ENCODE measurements around the gene PFDN5.

PFDN5 gene

GRCh38 chr12:53259891-53260290 lies 35.5 kb upstream of the PFDN5 start:
- FAIRE-seq (no peak), DNase-seq (ENCODE audit: insufficient read length, low spot score) (no peak)
- no peak for TF ChIP-seq POU2F2 (IDR thresholded peaks at IDR 0.05; ENCODE audit: low read depth, low read length)
- no peak for TF ChIP-seq TAF1 (IDR thresholded peaks at IDR 0.05; ENCODE audit: low read depth, low read length)
- no peak for TF ChIP-seq SPI1 (IDR thresholded peaks at IDR 0.05; ENCODE audit: low read depth, low read length)

GRCh38 chr12:53265783-53266182 lies 29.6 kb upstream of the PFDN5 start:
- DNase-seq (ENCODE audit: insufficient read length, low spot score) (no peak), FAIRE-seq (no peak)
- no peak for TF ChIP-seq TAF1 (IDR thresholded peaks at IDR 0.05; ENCODE audit: low read depth, low read length)
- no peak for TF ChIP-seq SPI1 (IDR thresholded peaks at IDR 0.05; ENCODE audit: low read depth, low read length)
- TF ChIP-seq POLR2A (IDR thresholded peaks at IDR 0.05; ENCODE audit: low read depth, low read length), result no peak
- no peak for TF ChIP-seq POU2F2 (IDR thresholded peaks at IDR 0.05; ENCODE audit: low read depth, low read length)
- TF ChIP-seq PAX5 (IDR thresholded peaks at IDR 0.05; ENCODE audit: insufficient read depth, low read length, severe bottlenecking), result no peak
- TF ChIP-seq POLR2AphosphoS5 (IDR thresholded peaks at IDR 0.05; ENCODE audit: low read depth, low read length), result no peak

- no peak for DNase-seq (ENCODE audit: insufficient read length, low spot score)
- TF ChIP-seq POLR2A (IDR thresholded peaks at IDR 0.05; ENCODE audit: low read depth, low read length) (no peak), SPI1 (IDR thresholded peaks at IDR 0.05; ENCODE audit: low read depth, low read length) (peak; percentile 33; the same call in 1 of the 2 replicates)
- no peak for FAIRE-seq
Measured at GRCh38 chr12:53267306-53267998, 27.9 kb upstream of the PFDN5 start.

GRCh38 chr12:53267999-53268629 lies 27.2 kb upstream of the PFDN5 start, which contains the start of gene ESPL1:
ESPL1 (plus strand) TSS chr12:53268299; CDS start chr12:53268767, 468 bp downstream.
- DNase-seq (ENCODE audit: insufficient read length, low spot score) (peak; percentile 91), FAIRE-seq (peak; percentile 94)
- TF ChIP-seq POU2F2 (IDR thresholded peaks at IDR 0.05; ENCODE audit: low read depth, low read length), result no peak
- no peak for TF ChIP-seq SPI1 (IDR thresholded peaks at IDR 0.05; ENCODE audit: low read depth, low read length)
- no peak for TF ChIP-seq PAX5 (IDR thresholded peaks at IDR 0.05; ENCODE audit: insufficient read depth, low read length, severe bottlenecking)
- no peak for TF ChIP-seq TAF1 (IDR thresholded peaks at IDR 0.05; ENCODE audit: low read depth, low read length)
- TF ChIP-seq POLR2A (IDR thresholded peaks at IDR 0.05; ENCODE audit: low read depth, low read length), result no peak
- no peak for TF ChIP-seq POLR2AphosphoS5 (IDR thresholded peaks at IDR 0.05; ENCODE audit: low read depth, low read length)

GRCh38 chr12:53268630-53269562 lies 26.4 kb upstream of the PFDN5 start:
- TF ChIP-seq POLR2AphosphoS5 (IDR thresholded peaks at IDR 0.05; ENCODE audit: low read depth, low read length), result no peak
- DNase-seq (ENCODE audit: insufficient read length, low spot score), result no peak
- no peak for FAIRE-seq

- DNase-seq (ENCODE audit: insufficient read length, low spot score) (no peak), FAIRE-seq (no peak)
- TF ChIP-seq POU2F2 (IDR thresholded peaks at IDR 0.05; ENCODE audit: low read depth, low read length) (no peak), PAX5 (IDR thresholded peaks at IDR 0.05; ENCODE audit: insufficient read depth, low read length, severe bottlenecking) (no peak), POLR2AphosphoS5 (IDR thresholded peaks at IDR 0.05; ENCODE audit: low read depth, low read length) (no peak), POLR2A (IDR thresholded peaks at IDR 0.05; ENCODE audit: low read depth, low read length) (no peak)
Measured at GRCh38 chr12:53274445-53274844, 20.9 kb upstream of the PFDN5 start.

GRCh38 chr12:53276511-53276910 lies 18.8 kb upstream of the PFDN5 start:
- FAIRE-seq (no peak), DNase-seq (ENCODE audit: insufficient read length, low spot score) (no peak)
- TF ChIP-seq POLR2A (IDR thresholded peaks at IDR 0.05; ENCODE audit: low read depth, low read length), result no peak
- no peak for TF ChIP-seq TAF1 (IDR thresholded peaks at IDR 0.05; ENCODE audit: low read depth, low read length)
- TF ChIP-seq POLR2AphosphoS5 (IDR thresholded peaks at IDR 0.05; ENCODE audit: low read depth, low read length), result no peak
- TF ChIP-seq SPI1 (IDR thresholded peaks at IDR 0.05; ENCODE audit: low read depth, low read length), result no peak
- no peak for TF ChIP-seq POU2F2 (IDR thresholded peaks at IDR 0.05; ENCODE audit: low read depth, low read length)
- no peak for TF ChIP-seq PAX5 (IDR thresholded peaks at IDR 0.05; ENCODE audit: insufficient read depth, low read length, severe bottlenecking)

GRCh38 chr12:53277981-53278380 lies 17.4 kb upstream of the PFDN5 start:
- TF ChIP-seq POU2F2 (IDR thresholded peaks at IDR 0.05; ENCODE audit: low read depth, low read length), result no peak
- TF ChIP-seq POLR2AphosphoS5 (IDR thresholded peaks at IDR 0.05; ENCODE audit: low read depth, low read length), result no peak
- TF ChIP-seq PAX5 (IDR thresholded peaks at IDR 0.05; ENCODE audit: insufficient read depth, low read length, severe bottlenecking), result no peak
- no peak for TF ChIP-seq SPI1 (IDR thresholded peaks at IDR 0.05; ENCODE audit: low read depth, low read length)
- TF ChIP-seq POLR2A (IDR thresholded peaks at IDR 0.05; ENCODE audit: low read depth, low read length), result no peak
- TF ChIP-seq TAF1 (IDR thresholded peaks at IDR 0.05; ENCODE audit: low read depth, low read length), result no peak
- FAIRE-seq, result no peak
- DNase-seq (ENCODE audit: insufficient read length, low spot score), result no peak

- FAIRE-seq (no peak), DNase-seq (ENCODE audit: insufficient read length, low spot score) (no peak)
- TF ChIP-seq POU2F2 (IDR thresholded peaks at IDR 0.05; ENCODE audit: low read depth, low read length), result no peak
- no peak for TF ChIP-seq POLR2AphosphoS5 (IDR thresholded peaks at IDR 0.05; ENCODE audit: low read depth, low read length)
- TF ChIP-seq SPI1 (IDR thresholded peaks at IDR 0.05; ENCODE audit: low read depth, low read length), result no peak
- no peak for TF ChIP-seq PAX5 (IDR thresholded peaks at IDR 0.05; ENCODE audit: insufficient read depth, low read length, severe bottlenecking)
- no peak for TF ChIP-seq POLR2A (IDR thresholded peaks at IDR 0.05; ENCODE audit: low read depth, low read length)
- no peak for TF ChIP-seq TAF1 (IDR thresholded peaks at IDR 0.05; ENCODE audit: low read depth, low read length)
Measured at GRCh38 chr12:53279283-53279869, 16.0 kb upstream of the PFDN5 start.

Measured in GM12891 (cell line).